ENCODE data around the gene SLMAP. TPM values are rescaled to one million over a fixed set of nuclear protein-coding genes. Genes with fewer than 3 reads are reported as not detected.
A peak's percentile ranks its signal among the peaks of the same experiment; 100 is the strongest.

Gene SLMAP
- total RNA-seq, 4 donors from 2014 or later: 46.9 to 162 (median 67.9) TPM

- no peak for TF ChIP-seq CTCF (IDR thresholded peaks at IDR 0.05)
- no peak for TF ChIP-seq POLR2A (IDR thresholded peaks at IDR 0.05)
- Histone ChIP-seq H3K4me3 (no peak overlapping the region), H3K27me3 (no peaks in the 10 kb centered on the region), H3K36me3 (no peaks in the 10 kb centered on the region), H3K27ac (peak overlapping the region; percentile 36 to 65 (median 48)), H3K9me3 (no peaks in the 10 kb centered on the region), H3K4me1 (peaks cover 16 to 66% (median 22%) of the 10 kb centered on the region in 3 donors)
- 55 to 69% methylated on average over 5 to 6 of the region's 6 CpGs for WGBS, 2 donors
- intact Hi-C loops (cut with DNase I): no loop called here
- DNase-seq: no peak
These were observed 27.3 kb downstream of the SLMAP start for GRCh38 chr3:57783186-57784088.

- H3K4me3 ChIP-seq: no peak overlapping the region
- WGBS, 2 donors: 56 to 73% methylated on average over 1 of the region's 1 CpG
- peaks cover 12 to 64% (median 17%) of the 10 kb centered on the region in 3 donors for H3K4me1 ChIP-seq
- H3K9me3 ChIP-seq: no peaks in the 10 kb centered on the region
- no peak for TF ChIP-seq CTCF (IDR thresholded peaks at IDR 0.05)
- TF ChIP-seq POLR2A (IDR thresholded peaks at IDR 0.05): no peak
- intact Hi-C loops (cut with DNase I): no loop called here
- H3K27ac ChIP-seq: peak overlapping the region; percentile 36 to 65 (median 48)
- DNase-seq: no peak
- no peaks in the 10 kb centered on the region for H3K36me3 ChIP-seq
- H3K27me3 ChIP-seq: no peaks in the 10 kb centered on the region
These were observed 28.1 kb downstream of the SLMAP start for GRCh38 chr3:57784089-57784735.

- intact Hi-C loops (cut with DNase I): no loop called here
- DNase-seq: no peak
- Histone ChIP-seq H3K4me1 (peaks cover 12 to 56% (median 17%) of the 10 kb centered on the region in 3 donors), H3K4me3 (no peak overlapping the region), H3K36me3 (no peaks in the 10 kb centered on the region), H3K9me3 (no peaks in the 10 kb centered on the region), H3K27ac (no peak overlapping the region), H3K27me3 (no peaks in the 10 kb centered on the region)
- TF ChIP-seq POLR2A (IDR thresholded peaks at IDR 0.05) (no peak), CTCF (IDR thresholded peaks at IDR 0.05) (no peak)
- 35 to 36% methylated on average over 1 of the region's 1 CpG for WGBS, 2 donors
These were observed 29.3 kb downstream of the SLMAP start for GRCh38 chr3:57785446-57785845.

GRCh38 chr3:57787867-57788623 is 31.9 kb downstream of the SLMAP start:
- Histone ChIP-seq H3K27me3 (no peaks in the 10 kb centered on the region), H3K36me3 (no peaks in the 10 kb centered on the region), H3K4me1 (peaks cover 12 to 49% (median 12%) of the 10 kb centered on the region in 3 donors), H3K27ac (no peak overlapping the region), H3K9me3 (no peaks in the 10 kb centered on the region), H3K4me3 (no peak overlapping the region)
- 60 to 73% methylated on average over 2 of the region's 2 CpGs for WGBS, 2 donors
- intact Hi-C loops (cut with DNase I): no loop called here
- no peak for TF ChIP-seq CTCF (IDR thresholded peaks at IDR 0.05)
- no peak for TF ChIP-seq POLR2A (IDR thresholded peaks at IDR 0.05)
- DNase-seq: no peak
